Kasumi-1 (cell line): ENCODE data around the gene CAVIN3.
"Not testable (repeated sequence)": the region's sequence is repeated elsewhere in the genome, so short reads cannot be mapped to it uniquely, and the experiment has no call there.

ENCODE experiments used
- DNase-seq, 2 experiments: peaks; one replicate each; lab custom pipeline; 2025; lab: John Stamatoyannopoulos, UW

The CAVIN3 gene

DNA sequence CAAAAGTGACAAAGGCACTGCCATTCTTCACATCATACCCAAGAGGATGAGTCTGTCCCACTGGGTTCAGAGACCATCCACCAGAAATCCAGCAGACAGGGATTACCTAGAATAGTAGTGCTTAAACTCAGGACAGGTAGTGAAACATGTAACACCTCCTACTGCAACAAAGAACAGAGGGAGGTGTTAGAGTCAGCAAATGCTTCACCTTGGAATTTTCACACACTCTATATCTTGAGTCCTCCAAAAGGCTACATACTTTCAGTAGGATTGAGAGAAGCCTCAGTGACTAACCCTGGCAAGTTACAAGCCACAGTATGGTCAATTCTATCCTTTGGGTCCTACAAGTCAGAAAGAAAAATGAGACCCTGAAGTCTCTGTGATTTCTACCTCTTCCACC is 6.0 kb upstream of the CAVIN3 start:
- DNase-seq = no peak

DNA sequence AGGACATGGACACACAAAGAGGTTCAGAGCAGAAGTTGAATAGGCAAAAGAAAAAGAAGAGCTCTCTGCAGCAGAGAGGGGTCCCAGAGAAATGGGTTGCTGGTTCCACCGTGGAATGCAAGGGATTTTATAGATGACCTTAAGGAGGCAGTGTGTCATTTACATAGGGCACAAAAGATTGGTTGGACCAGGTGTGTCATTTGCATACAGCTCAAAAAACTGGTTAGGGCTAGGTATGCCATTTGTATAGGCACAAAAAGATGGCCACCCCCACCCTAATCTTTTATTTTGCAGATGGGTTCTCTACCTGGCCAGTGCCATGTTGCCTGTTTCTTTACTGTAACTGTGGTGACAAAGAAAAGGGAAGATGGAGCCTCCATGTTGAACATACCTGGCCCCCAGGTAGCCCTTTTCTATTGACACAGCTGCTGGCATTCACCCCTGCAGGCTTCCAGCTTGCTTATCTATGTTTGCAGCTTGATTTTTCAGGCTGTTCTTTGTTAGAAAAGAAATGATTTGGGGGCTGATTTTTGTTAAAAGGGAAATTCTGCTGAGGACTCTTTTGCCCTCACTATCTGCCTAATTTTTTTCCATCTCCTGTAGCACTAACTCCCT is 3.1 kb upstream of the CAVIN3 start:
- no peak for DNase-seq

DNA sequence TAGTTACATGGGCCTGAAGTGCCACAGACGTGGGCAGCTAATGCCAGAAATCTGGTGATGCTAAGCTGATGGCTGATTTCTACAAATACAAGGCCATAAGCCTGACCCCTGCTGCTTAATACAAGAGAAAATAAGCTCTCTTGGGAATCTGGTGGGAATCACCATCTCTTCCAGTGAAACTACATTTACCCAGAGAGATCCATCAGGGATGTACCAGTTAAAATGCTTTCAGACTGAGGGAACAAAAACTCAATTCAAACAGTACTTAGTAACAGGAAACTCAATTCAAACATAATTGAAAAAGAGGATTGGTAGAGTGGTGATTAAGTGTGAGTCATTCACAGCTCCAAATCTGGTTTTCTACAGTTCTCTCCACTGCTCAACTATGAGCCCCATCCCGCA is 1.7 kb upstream of the CAVIN3 start:
- no peak for DNase-seq

DNA sequence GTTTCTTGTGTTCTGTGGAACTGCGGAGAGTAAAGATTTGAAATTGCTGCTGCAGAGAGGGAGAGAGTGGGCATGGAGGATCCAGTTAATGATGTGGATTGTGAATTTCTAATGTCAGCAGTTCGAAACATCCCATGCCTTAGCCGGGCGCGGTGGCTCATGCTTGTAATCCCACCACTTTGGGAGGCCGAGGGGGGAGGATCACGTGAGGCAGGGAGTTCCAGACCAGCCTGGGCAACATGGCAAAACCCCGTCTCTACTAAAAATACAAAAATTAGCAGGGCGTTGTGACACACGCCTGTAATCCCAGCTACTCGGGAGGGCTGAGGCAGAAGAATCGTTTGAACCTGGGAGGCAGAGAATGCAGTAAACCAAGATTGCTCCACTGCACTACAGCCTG is 1.1 kb upstream of the CAVIN3 start:
- DNase-seq = no peak

- DNase-seq = no peak
Measured at GRCh38 chr11:6319704-6320410, 444 bp downstream of the CAVIN3 start.

DNA sequence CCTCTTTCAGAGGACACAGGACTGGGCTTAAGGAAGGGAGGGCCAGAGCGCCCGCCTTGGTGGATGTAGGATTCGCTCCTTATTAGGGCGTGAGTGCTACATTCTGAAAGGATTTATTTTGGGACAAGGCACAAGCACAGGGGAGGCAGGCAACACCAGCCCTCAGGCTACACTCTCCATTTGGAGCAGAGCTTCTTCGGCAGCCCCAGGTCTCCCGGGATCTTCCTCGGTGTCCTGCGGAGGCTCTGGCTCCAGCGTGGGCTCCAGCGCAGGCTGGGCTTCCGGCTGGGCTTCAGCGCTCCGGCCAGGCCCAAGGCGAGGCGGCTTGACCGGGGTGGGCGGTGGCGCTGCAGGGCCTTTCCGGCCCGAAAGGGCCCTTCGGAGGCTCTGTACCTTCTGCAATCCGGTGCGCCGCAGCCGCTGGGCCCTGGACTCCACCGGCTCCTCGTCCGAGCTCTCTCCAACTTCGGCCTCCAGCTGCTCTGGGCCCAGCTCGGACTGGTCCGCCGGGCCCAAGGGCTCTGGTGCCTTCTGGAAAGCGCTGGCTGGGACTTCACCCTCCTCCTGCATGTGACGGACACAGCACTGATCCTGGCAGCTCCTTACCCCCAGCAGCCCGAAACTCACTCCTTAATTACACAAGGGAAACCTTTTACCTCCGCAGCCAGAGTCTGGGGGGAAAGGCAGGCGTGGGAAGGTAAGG is 1.1 kb downstream of the CAVIN3 start:
- DNase-seq = no peak

DNA sequence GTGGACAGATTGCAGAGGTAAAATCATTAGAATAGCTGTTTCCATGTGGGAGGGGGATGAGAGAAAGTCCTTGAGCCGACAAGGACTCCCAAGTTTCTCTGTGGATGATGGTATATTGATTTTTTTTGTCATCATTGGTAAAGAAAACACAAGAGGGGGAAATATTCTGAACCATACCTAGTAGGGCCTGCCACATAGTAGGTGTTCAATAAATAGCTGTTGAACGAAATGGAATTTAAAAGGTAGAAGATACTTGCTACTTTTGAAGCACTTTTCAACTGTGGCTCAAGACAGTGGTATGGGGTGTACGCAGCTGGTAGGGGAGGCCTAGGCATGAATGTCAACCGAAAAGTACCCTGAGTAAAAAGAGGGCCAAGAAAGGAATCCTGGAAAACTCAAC is 2.1 kb downstream of the CAVIN3 start:
- no peak for DNase-seq

GRCh38 chr11:6315811-6316425 is 4.4 kb downstream of the CAVIN3 start:
- peak; percentile 83 to 88 for DNase-seq

DNA sequence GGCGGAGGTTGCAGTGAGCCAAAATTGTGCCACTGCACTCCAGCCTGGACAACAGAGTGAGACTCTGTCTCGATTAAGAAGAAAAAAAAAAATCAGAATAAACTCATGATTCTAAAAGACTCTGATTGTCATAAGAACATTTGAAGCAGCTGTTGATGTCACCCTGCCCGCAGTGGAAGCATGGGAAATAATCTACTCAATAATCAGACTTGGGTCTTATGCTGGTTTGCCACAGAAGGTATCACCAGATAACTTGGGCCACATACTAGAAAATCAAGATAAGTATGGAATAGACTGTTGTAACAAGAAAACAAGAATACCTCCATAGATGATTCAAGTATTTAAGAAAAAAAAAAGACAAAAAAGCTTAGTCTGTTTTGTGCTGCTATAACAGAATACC is 8.2 kb downstream of the CAVIN3 start:
- no peak for DNase-seq

GRCh38 chr11:6307876-6308275 is 12.4 kb downstream of the CAVIN3 start:
- no peak for DNase-seq

GRCh38 chr11:6305297-6305696 is 15.0 kb downstream of the CAVIN3 start:
- no peak for DNase-seq

DNA sequence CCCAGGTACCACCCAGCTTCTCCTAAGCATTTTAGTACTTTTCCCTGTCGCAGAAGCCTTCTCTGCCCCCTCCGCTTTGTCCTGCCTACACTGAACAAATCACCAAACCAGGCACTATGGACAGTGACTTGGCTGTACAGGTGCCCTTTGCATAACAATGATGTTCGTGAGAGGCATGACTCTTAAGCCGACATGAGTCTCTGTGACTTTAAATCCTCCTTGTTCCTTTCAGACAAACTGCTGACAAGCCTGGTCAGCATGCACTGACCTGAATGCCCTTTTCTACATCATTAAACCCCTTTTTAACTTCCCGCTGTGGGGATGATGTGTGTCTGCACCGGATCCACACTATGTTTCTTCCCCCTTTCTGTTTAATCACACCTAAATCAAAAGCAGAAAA is 16.6 kb downstream of the CAVIN3 start:
- no peak for DNase-seq

GRCh38 chr11:6301096-6301495 is 19.2 kb downstream of the CAVIN3 start:
- DNase-seq = no peak

DNA sequence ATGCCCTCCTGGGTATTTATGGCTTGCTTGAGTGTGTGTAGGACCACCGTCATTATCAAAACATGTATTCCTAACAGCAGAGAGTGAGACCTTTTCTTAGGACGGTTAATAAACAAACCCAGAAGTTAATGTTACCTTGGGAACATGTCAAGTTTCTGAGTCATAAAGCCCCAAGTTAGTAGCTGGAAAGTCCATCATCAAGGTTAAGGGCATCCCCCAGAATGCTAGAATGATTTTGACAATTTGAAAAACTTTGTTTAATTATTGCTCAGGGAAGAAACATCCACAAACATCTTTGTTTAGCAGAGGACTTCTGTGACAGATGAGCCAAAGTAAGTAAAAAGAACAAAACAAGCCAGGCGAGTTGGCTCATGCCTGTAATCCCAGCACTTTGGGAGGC is 20.0 kb downstream of the CAVIN3 start:
- DNase-seq = no peak

- DNase-seq = peak; percentile 4 to 17
Measured at GRCh38 chr11:6298605-6299004, 21.7 kb downstream of the CAVIN3 start.

DNA sequence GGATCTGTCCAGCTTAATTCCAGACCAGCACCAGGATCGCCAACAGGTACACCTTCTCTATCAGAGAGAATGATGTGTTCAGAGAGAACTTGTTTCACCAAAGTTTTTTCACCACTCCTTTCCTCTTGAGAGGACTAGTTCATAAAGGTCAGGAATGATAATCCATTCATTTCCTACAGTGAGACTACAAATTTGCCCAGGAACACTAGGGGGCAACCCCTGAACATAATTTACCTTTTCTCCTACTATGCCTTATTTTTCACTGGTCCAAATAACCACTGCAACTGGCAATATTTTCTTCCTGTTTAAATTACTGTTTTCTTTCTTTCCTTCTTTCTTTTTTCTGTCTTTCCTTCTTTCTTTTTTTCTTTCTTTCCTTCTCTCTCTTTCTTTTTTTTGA is 22.5 kb downstream of the CAVIN3 start:
- peak; percentile 21 to 25 for DNase-seq

- DNase-seq = no peak
Measured at GRCh38 chr11:6285019-6285418, 35.3 kb downstream of the CAVIN3 start.

- DNase-seq = no peak
Measured at GRCh38 chr11:6284250-6284649, 36.1 kb downstream of the CAVIN3 start.

GRCh38 chr11:6283453-6284023 is 36.8 kb downstream of the CAVIN3 start:
- DNase-seq = no peak

DNA sequence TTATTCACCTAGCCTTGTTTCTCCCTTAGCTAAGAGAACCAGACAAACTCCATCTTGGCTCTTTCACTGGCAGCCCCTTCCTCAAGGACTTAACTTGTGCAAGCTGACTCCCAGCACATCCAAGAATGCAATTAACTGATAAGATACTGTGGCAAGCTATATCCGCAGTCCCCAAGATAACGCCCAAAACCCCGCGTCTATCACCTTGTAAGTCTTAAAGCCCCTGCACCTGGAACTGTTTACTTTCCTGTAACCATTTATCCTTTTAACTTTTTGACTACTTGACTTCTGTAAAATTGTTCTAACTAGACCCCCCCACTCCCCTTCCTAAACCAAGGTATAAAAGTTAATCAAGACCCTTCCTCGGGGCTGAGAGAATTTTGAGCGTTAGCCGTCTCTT is 39.5 kb downstream of the CAVIN3 start:
- not testable (repeated sequence) for DNase-seq

- DNase-seq = no peak
Measured at GRCh38 chr11:6273188-6273587, 47.1 kb downstream of the CAVIN3 start.

GRCh38 chr11:6271598-6271997 is 48.7 kb downstream of the CAVIN3 start:
- no peak for DNase-seq
